GM18907 (cell line): ENCODE data around the gene IFITM1.
"Not testable (repeated sequence)": the region's sequence is repeated elsewhere in the genome, so short reads cannot be mapped to it uniquely, and the experiment has no call there.

Experiments used
- ATAC-seq: cut with Tn5 transposase; IDR thresholded peaks from one replicate; pipeline ENCODE4 v1.9.1; 2021; ENCODE audit warnings: mild to moderate bottlenecking, moderate library complexity; ENCODE audit not compliant: unreplicated experiment

IFITM1 gene

DNA sequence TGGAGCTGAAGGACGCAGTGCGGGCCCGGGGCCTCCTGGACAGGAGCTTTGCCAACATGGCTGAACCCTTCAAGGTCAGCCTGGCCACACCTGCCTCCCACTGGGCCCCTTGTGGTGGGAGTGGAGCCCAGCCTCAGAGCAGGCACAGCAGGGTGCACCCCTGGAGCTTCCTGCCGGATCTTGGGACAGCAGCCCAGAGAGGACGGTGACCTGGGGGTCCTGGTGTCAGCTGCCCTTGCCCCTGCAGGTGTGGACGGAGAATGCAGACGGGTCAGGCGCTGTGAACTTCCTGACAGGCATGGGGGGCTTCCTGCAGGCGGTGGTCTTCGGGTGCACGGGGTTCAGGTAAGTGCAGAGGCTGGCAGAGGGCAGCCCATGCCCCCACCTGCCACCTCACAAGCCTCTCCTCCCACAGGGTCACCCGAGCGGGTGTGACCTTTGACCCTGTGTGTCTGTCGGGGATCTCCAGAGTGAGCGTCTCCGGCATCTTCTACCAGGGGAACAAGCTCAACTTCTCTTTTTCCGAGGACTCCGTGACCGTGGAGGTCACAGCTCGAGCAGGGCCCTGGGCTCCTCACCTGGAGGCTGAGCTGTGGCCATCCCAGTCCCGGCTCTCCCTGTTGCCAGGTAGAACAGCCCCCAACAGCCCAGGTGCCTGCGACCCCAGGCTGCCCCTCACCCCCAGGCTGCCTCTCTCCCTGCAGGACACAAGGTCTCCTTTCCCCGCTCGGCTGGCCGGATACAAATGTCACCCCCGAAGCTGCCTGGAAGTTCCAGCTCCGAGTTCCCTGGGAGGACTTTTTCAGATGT is 19.8 kb upstream of the IFITM1 start:
- ATAC-seq = no peak

DNA sequence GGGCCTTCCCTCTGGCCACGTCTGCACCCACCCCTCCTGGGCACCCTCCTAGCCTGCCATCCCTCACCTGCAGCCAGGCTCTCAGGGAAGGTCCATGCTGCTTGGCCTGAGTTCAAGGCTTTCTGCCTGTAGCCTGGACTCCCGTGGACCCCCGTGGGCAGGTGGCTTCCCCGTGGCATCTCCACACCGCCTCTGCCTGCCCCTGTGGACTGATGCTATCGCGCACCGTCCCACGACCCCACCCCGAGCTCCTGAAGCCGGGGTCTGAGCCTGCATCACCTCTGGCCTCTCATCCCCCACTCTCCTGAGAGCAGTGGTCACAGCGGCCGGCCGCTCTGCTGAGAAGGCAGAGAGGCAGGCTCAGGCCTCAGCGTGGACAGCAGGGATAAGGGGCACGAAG is 19.1 kb upstream of the IFITM1 start:
- ATAC-seq = no peak

DNA sequence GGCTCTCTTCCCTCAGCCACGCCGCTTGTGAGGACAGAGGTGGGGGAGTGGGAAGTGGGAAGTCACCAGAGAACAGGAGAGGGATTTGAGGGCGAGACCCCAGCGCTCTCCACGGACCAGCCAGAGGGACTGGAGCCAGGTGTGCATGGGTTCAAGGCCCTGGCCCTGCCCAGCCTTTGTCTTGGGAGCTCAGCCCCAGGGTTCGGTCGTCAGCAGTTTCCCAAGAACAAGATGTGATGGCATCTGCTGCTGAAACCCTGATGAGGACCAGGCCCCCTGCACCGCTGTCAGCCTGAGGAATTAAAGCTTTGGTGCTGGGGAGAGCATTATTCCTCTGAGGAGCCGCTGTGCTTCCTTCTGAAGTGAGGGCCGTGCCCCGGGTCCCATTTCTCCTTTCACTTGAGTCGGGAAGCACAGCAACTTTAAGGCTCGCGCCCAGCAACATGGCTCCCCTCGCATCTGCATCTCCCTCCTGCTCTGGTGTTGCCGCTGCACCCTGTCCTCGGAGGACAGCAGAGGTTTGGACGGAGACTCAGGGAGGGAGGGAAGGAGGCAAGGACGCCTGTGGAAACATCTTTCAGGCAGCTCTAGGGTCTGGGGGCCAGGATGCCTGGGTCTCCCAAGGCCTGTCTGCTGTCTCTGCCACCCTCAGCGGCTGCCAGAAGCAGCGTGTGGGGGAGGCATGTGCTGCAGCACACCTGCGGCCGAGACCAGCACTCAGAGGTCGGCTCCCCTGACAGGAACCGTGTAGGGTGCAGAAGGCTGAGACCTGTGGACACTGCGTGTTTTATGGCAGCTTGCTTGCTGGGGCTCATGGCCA is 18.3 kb upstream of the IFITM1 start:
- ATAC-seq = no peak

DNA sequence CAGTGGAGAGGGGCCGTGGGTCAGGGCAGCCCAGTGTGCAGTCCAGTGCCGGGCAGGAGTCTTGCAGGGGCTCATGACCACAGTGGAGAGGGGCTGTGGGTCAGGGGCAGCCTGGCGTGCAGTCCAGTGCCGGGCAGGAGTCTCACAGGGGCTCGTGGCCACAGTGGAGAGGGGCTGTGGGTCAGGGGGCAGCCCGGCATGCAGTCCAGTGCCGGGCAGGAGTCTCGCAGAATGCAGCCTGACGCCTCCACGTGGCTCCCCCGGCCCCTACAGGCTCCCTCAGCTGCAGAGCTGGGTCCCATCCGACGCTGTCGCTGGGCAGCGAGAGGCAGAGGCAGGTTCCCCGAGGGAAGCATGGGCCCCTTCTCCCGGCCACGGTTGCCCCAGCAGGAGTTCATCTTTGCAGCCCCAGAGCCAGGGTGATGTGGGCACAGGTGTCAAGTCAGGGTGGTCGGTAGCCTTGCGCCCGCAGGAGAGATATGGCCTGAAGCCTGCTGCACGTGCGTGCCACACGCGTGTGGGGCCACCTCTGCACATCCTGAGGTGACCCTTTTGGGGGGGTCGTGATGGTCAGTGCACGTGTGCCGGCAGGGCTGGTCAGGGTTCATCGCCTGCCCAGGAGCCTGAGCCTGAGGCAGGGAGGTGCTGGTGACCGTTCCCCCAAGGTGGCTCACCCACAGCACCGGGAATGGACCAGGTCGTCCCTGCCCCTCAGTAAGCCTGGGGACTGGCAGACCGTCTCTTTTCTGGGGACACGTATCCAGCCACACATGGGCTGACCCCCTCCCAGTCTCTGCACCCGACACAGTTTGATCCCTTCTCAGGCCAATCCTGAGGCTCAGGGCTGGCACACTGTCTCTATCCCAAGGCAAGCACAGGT is 17.4 kb upstream of the IFITM1 start:
- ATAC-seq = no peak

DNA sequence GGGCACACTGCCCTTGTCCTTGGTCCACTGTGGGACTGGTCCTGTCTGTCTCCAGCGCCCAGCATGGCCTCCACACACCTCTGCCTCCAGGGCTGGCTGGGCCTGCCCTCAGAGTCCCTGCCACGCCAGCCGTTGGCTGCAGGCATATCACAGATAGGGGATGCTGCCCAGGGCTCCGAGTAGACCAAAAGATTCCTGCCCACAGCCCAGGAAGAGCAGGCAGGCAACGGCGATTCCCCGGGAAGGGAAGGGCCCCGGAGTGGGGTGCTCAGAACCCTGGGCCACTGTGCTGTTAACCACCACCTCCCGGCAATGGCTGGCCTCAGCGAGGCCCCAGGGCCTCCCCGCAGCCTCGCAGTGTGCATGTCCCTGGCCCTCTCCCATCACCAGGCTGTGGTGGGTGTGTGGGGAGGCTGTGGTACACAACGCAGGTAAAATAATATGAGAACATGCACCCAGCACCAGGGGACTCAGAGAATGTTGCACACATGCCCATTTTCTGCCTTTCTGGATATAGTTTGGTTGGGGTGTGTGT is 16.7 kb upstream of the IFITM1 start:
- ATAC-seq = no peak

DNA sequence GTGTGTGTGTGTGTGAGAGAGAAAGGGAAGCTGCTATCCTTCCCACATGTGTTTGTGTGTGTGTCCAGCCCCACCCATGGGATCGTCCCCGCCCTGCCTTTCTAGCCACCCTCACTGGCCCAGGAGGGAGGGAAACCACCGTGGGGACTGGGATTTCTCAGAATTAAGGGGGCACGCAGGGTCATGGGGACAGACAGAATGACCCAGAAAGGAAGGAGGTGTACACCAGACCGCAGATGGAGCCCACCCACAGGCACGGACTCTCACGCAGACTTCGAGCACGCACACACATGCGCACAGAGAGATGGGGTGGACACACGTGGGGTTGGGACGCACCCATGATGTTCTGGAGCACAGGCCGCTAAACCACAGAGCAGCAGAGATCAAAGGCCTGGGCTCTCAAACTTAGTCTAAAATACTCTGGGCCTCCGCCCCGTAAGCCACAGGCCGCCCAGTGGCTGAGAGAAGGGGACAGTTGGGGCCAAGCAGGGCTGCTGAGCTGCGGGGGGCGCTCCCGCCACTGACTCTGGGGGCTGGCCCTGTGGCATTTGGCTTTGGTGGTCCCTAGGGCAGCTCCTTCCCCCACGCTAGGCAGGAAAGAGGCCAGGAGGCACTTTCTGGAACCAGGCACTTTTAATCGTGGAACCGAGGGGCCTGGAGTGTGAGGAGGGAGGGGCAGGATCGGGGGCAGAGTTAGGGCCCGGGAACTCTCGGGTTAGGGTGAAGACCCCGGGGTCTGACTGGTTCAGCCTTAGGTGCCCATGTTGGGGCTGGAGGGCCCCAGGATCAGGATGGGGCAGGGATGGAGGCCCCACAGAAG is 16.0 kb upstream of the IFITM1 start:
- no peak for ATAC-seq

GRCh38 chr11:298406-299065 is 15.3 kb upstream of the IFITM1 start:
- no peak for ATAC-seq

DNA sequence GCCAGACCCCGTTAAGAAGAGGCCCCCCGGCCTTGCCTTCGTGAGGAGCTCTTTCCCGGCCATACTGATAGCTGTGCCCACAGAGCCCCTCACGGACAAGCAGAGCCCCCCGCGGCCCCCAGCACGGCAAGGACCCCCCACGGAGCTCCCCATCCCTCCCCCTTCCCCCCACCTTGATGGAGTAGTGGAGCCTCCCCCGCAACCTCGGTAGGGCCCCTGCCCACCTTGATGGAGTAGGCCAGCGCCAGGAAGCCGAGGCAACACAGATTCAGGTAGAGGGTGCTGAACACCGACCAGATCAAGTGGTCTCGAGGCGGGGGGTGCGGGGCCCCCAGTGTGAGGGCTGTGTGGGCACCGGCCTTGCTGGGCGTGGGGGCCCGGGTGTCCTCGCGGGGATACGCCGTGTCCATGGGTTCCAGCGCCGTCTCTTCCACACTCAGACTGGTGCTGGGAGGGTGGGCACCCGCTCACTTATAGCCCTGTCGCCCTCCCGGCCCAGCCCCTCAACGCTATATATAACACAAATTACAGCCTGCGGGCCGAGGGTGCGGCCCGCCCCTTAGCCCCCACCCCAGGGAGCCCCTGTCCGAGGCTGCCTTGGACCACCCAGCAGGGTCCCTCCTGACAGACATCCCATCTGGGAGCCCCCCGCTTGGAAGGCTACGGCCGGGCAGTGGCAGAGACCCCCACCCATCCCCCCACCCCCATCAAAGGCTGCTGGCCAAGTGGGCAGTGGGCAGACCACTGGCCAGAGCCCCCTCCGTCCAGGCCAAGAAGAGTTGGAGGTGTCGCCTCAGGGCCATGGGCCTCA is 14.6 kb upstream of the IFITM1 start, which contains the start of gene IFITM5:
IFITM5 (minus strand) TSS at position 446 of the 811 bp plus-strand sequence; CDS start at position 410, 36 bp downstream.
- ATAC-seq = no peak

- no peak for ATAC-seq
These were observed 13.7 kb upstream of the IFITM1 start for GRCh38 chr11:299951-300735.

- no peak for ATAC-seq
These were observed 10.5 kb upstream of the IFITM1 start for GRCh38 chr11:303363-303762.

- ATAC-seq = no peak
These were observed 9.8 kb upstream of the IFITM1 start for GRCh38 chr11:304061-304506.

GRCh38 chr11:304915-305843 is 8.7 kb upstream of the IFITM1 start:
- no peak for ATAC-seq

DNA sequence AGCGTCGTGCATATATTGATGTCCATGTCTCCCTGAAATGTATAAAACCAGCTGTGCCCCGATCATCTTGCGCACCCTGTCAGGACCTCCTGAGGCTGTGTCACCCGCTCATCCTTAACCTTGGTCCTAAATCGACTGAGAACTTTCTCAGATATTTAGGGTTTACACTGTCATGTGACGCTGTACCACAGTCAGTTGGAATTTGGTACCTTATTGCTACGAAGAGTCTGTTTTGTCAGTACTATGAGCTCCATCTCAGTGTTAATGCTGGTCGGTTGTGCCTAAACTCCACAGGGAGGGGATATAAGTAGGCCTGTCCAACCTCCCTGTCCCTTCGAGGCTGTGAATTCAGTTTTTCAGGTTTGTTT is 8.0 kb upstream of the IFITM1 start:
- no peak for ATAC-seq

DNA sequence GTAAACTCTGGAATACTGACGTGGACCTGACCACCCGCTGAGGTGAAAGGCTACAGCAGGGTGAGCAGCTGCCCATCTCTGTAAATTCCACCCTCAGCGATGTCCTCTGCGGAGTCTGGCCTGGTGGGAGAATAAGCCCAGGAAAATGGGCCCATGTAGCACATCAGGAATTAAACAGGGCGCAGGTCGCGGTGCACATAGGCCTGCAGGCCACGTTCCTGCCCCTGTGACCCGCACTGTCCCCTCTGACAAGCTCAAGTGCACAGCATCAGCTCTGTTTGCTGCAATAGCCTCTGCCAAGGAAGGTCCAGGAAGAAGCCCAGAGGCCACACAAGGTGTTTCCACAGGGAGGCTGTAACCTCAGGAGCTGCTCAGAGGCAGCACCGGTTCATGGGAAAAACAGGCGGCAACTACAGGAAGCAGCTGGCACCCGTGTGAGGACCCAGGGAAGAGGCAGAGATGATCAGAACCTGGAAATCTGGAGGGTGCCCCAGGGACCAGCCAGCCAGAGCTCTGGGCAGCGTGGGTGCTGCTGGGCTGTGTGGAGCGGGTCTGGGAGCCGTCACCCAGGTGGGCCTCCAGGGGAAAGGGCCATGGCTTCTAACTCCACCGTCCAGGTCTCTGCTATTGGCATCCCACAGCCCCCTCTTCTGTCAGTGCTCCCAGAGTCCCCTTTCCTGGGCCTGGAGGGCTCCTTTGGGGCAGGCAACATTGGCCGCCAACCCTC is 7.0 kb upstream of the IFITM1 start:
- ATAC-seq = no peak

GRCh38 chr11:307766-308708 is 5.8 kb upstream of the IFITM1 start, which contains the start of gene IFITM2:
TSS of gene IFITM2 (plus strand) at chr11:307816. CDS start at chr11:308193, 377 bp downstream.
- ATAC-seq = not testable (repeated sequence)
